Endothelial cell of umbilical vein (primary cell): ENCODE data around the gene IFITM10.

Experiments used
- CTCF ChIP-seq, 2 donors: IDR thresholded peaks; 1 replicate in 1 of 2; 2 replicates in 1 of 2; pipeline ENCODE4 v1.5.1; 2011; ENCODE audit warnings: low read length in 2 of 2, mild to moderate bottlenecking in 2 of 2, moderate library complexity in 2 of 2, control low read depth in 1 of 2, inconsistent platforms in 1 of 2, low read depth in 1 of 2; ENCODE audit not compliant: insufficient read depth in 1 of 2; ENCODE audit errors: extremely low read depth in 1 of 2
- EZH2 ChIP-seq: IDR thresholded peaks from 2 replicates; pipeline ENCODE4 v1.6.1; 2012; ENCODE audit warnings: borderline replicate concordance, low read depth, mild to moderate bottlenecking, moderate library complexity, low read length, inconsistent platforms; ENCODE audit not compliant: severe bottlenecking
- MAX ChIP-seq: IDR thresholded peaks from 2 replicates; pipeline ENCODE4 v1.6.1; 2011; ENCODE audit not compliant: insufficient read depth, insufficient read length
- MYC ChIP-seq: IDR thresholded peaks from one replicate; pipeline ENCODE4 v1.6.1; 2011; ENCODE audit warnings: mild to moderate bottlenecking, low read depth, low read length
- POLR2A ChIP-seq: IDR thresholded peaks from 2 replicates; pipeline ENCODE4 v1.6.1; 2012; ENCODE audit warnings: low read depth, mild to moderate bottlenecking, control low read depth, low read length
- POLR2AphosphoS5 ChIP-seq: IDR thresholded peaks from 2 replicates; pipeline ENCODE4 v1.6.1; 2012; ENCODE audit warnings: low read depth, mild to moderate bottlenecking, control low read depth, low read length, moderate library complexity; ENCODE audit not compliant: insufficient read depth

DNA sequence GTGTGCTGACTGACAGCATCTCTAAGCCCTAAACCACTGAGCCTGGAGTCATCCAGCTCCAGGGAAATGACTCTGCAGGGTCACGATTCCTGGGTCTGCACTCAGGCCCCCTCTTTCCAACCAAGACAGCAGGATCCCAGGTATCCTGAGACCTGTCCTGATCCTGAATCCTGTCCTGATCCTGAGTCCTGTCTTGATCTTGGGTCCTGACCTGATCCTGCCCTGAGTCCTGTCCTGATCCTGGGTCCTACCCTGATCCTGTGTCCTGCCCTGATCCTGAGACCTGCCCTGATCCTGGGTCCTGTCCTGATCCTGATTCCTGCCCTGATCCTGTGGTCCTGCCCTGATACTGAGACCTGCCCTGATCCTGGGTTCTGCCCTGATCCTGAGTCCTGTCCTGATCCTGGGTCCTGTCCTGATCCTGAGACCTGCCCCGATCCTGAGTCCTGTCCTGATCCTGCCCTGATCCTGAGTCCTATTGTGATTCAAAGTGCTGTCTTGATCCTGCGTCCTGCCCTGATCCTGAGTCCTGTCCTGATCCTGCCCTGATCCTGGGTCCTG, 54.8 kb downstream of the IFITM10 start:
- TF ChIP-seq POLR2AphosphoS5 = no peak
- TF ChIP-seq CTCF (IDR thresholded peaks at IDR 0.05; ENCODE audit: extremely low read depth in 1 of 2, insufficient read depth in 1 of 2, low read depth in 1 of 2, low read length in 2 of 2) = no peak
- no peak for TF ChIP-seq POLR2A
- no peak for TF ChIP-seq EZH2
- no peak for TF ChIP-seq MAX
- TF ChIP-seq MYC = no peak
